ELF-1 (cell line): ENCODE measurements around the gene IL1RAPL1.

Experiments
- DNase-seq: peaks from one replicate; pipeline ENCODE4 v3.0.0-alpha.2; 2016; ENCODE audit warnings: low read depth, low spot score

Gene IL1RAPL1

DNA sequence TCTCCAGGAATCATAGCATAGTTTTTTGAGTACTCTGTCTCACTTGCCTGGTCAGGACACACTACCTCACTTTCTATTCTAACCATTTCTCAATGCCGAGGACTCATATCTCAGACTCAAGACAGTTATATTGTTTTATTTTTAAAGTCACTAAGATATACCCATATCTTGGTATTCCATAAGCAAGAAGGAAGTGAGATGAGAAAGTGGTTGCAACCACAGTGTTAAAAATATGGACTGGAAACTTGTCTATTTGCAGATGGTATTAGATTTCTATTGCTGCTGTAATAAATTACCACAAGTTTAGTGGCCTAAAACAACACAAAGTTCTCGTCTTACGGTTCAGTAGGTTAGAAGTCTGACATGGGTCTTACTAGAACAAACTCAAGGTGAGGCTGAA, 1283.4 kb downstream of the IL1RAPL1 start:
- no peak for DNase-seq

DNA sequence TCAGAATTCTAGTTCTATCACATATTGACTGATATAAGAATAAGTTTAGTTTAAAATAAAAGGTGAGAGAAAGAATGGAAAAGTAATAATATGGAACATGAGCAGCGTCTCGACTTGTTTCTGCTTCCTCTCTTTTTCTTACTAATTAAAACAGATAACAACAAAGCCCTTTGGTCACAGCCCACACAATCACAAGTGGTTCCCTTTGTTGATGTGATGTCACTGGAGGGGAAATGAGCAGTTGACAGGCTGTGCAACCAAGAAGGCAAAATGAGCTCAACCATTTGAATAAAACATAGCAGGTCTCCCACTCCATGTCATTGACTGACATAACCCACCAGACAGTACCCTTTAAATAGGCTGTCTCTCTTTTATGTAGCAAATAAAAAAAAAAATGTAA, 1285.6 kb downstream of the IL1RAPL1 start:
- no peak for DNase-seq

DNA sequence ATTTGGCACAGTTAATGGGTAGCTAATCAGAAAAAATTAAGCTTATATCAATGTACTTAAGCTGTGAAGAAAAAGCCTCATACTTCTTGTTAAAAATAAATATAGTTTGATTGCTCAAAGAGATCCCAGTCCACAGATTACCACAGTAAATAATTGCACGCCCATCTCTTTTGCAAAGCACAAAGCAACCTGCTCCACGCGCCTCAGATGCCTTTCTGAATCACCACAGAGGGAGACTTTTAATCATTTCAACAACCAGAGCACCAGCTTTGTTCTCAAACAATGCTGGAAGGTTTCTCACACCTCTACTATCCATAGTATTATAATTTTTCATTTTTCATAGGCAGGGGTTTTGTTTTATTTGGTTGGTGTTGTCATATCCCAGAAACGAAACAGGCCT, 1289.5 kb downstream of the IL1RAPL1 start:
- DNase-seq, result no peak

DNA sequence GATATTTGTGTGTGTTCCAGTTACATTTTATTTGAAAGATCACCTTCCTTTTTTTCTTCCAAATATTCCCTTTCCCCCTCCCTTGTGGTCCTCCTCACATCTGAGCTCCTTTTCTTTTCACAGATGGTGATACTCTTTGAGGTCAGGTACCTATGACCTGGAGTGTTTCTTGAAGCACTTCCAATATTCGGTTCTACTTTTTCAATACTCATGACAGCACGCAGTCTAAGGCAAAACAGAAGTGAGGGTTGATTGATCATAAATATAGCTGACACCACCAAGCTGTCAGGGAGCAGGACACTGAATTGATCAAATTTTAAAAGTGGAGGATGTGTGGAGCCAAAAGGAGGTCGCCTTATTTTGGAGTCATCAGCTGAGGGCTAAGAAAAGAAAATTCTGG, 1293.7 kb downstream of the IL1RAPL1 start:
- DNase-seq, result no peak

- no peak for DNase-seq
Measured at GRCh38 chrX:29890004-29890403, 1302.8 kb downstream of the IL1RAPL1 start.

DNA sequence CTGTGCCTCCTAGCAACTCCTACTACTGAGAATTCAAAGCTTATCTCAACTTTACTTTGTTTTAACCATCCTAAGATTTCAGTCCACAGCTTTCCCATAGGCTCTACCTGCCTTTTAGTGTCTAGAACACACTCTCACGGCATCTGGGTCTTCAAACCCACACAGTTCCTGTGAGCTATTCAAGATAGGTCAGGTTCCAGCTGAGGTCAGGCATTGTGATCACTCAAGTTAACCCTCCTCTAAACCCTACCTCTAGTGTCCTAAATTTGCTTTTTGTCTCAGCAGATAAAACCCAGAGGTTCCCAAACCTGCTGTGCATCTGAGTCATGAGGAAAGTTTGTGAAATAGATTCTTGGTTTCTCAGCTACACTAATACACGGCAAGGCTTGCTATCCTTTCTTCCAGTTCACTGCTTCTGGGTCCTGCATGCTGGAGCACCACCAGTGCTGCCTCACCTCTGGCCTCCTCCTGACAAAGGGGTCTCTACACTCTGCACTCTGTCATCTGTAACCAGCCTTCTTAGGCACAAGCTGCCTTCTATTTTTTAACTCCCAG, 1303.5 kb downstream of the IL1RAPL1 start:
- DNase-seq, result no peak

GRCh38 chrX:29902004-29902403, 1314.8 kb downstream of the IL1RAPL1 start:
- DNase-seq, result no peak

- no peak for DNase-seq
Measured at GRCh38 chrX:29903360-29903759, 1316.1 kb downstream of the IL1RAPL1 start.

DNA sequence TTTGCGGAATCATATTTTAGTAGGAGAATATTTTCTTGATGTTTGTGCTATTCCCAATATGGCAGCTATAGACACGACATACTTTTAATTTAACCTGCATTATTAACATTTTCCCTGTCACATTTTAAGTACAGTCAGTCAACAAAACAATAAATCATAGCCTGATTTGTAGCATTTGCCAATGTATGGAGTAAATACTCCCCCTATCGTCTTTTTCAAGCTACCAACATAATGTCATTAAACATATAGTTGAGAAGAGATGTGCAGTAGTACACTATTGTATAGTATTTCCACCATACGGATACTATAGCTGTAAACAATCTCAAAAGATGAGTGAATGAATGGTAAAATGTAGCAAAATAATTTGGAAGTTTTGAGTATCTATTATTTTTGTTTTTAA, 1324.4 kb downstream of the IL1RAPL1 start:
- no peak for DNase-seq

DNA sequence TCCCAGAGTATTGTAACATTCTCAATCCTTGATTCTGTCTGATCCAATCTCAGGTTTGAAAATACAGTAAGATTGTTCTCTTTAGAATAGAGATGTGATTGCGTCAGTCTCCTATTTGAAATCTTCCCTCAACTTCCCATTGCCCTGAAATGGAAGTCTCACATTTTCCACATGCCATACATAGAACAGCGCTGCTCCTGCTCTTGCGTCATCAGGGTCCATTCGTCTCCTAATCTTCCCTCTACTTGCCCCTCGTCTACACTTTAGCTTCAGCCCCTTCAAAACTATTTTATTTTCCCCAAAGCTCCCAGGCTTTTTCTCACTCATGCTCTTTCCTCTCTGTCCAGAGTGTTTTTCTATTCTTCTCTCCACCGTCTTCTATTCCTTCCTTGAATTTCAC, 1326.4 kb downstream of the IL1RAPL1 start:
- DNase-seq, result no peak

DNA sequence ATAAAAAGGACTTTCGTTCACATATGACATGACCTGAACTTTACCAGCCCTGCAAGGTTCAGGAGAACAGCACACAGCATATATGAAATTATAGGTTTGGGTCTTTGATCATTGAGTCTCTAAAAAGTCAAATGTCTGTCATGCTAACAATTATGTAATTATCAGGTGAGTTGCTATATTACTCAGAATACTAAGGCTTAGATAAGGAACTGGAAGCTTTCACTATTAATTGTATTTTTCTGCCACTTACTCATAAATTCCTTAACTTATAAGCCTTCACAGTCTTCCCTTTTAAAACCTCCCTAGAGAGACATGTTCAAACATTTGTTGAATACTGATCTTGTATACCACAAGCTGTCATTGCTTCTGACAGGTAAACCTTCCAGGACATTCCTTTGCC, 1335.4 kb downstream of the IL1RAPL1 start:
- DNase-seq, result no peak

DNA sequence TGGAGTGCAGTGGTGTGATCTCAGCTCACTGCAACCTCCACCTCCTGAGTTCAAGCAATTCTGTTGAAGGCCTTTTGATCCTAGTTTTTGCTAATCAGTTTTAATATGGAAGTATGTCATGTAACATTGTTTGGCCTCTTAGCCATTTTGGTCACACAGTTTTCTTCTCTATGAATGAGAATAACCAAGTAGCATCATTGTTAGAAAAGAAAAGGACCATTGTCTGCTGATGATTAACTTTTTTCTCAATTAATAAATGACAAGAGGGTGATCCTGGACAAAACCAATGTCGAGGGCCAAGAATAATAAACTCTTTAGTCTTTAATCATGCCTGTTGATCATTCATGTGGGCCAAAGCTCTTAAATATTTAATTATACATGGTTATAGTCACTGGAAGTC, 1338.8 kb downstream of the IL1RAPL1 start:
- DNase-seq, result no peak

DNA sequence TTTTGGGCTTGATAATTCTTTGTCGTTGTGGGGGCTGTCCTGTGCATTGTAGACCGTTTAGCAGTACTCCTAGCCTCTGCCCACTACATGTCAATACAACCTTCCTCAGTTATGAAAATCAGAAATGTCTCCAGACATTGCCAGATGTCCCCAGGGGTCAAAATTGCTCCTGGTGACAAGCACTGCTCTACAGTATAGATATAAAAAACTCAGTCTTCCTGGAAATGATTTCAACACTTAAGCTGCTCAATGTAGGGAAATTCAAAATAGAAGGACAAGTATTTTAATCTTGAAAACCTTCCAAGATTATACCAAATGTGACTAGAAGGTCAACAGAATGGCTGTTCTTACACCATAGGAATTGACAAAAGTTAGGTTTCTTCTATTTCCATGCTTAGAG, 1339.4 kb downstream of the IL1RAPL1 start:
- DNase-seq, result no peak

DNA sequence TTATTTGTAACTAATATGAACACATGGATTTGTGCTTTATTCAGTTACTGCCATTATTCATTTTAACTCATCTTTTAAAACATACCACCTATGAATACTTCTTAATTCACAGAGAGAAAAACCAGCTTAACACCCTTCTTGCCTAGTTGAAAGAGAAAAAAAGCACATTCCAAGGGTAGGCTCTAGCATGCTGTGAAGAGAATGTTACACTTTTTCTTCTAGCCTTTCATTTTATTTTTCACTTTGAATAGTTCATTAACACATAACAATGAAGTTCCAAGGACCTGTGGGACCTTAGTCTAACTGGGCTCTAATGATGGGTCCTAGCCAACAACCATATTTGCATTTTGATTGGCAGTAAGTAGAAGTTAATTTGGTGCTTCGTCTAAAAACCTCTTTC, 1348.2 kb downstream of the IL1RAPL1 start:
- no peak for DNase-seq

DNA sequence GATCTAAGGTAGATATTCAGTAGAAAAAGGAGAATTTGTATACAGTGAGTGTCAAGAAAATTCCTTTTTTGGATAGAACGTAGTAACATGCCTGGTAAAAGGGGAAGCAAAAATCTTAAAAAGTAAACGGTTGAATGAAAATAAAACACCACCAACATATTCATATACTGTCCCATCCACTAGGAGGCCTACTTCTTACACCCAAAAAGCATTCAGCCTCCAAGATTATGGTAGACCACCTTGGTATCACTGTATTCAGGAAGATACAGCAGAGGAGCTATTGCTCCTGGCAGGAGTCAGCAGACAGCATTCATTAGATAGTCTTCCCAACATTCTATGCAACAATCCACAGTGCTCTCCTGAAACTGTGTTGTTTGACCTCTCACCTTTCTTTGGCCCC, 1353.5 kb downstream of the IL1RAPL1 start:
- no peak for DNase-seq

DNA sequence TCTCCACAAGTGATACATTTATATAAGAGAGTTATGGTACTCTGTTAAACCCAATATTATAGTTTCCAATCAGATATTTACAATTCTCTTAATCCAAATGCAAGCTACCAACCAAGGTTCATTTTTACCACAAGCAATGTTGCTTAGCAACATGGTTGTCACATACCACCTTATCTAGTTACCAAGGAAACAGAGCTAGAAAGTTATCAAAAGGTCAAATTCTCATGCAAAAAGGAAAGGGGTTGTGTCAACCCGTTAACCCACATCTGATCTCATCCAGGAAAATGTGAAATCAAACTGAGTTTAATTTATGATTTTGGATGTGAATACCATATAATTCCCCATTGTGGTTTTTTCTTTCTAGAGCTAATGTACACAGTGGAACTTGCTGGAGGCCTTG, 1354.0 kb downstream of the IL1RAPL1 start:
- DNase-seq, result no peak

GRCh38 chrX:29947225-29947624, 1360.0 kb downstream of the IL1RAPL1 start:
- DNase-seq, result no peak

GRCh38 chrX:29948653-29949052, 1361.4 kb downstream of the IL1RAPL1 start:
- DNase-seq, result no peak

DNA sequence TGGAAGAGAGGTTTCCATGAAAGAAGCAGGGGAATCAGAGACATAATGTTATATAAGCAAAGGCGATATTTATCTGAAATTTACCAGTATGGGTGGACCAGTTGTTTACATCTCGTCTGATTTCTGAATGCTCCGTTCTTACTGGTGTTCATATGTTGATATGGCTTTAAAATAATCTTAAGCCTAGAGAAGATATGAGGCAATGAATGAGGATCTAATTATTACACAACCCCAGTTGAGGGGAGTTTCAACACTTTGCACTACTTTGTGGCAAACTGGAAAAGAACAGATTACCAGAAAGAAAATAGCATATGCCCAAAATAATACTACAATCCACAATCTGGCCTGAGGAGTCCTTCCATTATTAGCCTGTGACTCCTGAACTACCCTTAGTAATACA, 1364.8 kb downstream of the IL1RAPL1 start:
- no peak for DNase-seq

DNA sequence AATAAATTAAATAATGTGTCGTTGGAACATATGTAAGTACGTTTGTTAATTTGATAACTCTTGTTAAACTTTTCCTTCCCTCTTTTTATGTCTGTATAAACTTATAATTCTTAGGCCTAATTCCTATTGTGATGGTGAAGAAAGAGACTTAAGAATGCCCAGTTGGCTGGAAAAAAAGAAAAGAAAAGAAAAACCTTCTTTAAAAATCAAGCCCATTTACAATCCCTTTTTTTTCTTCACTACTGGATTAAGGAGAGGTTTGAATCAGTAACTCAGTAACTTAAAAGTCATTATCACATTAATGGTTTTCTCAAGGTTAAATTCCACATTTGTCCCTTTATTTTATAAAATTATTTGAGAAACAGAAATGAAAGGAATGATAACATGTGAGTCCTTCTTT, 1374.8 kb downstream of the IL1RAPL1 start:
- DNase-seq, result no peak

DNA sequence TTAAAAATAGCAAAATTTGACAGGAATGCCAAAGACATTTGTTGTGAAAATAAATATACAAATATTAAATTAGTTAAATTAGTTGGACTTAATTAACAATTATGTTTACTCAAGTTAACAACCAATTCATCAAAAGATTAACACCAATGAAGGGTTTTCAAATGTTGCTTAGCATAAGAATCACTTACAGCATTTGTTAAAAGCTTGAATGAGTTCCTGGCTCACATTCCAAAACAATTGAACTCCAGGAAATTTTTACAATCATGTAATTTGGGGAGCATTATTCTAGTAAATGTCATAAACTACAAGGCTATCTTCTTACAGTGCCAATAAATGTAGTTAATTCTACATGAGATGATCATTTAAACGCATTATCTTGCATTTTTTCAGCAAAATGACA, 1378.4 kb downstream of the IL1RAPL1 start:
- no peak for DNase-seq

- DNase-seq, result no peak
Measured at GRCh38 chrX:29992083-29992482, 1404.8 kb downstream of the IL1RAPL1 start.

DNA sequence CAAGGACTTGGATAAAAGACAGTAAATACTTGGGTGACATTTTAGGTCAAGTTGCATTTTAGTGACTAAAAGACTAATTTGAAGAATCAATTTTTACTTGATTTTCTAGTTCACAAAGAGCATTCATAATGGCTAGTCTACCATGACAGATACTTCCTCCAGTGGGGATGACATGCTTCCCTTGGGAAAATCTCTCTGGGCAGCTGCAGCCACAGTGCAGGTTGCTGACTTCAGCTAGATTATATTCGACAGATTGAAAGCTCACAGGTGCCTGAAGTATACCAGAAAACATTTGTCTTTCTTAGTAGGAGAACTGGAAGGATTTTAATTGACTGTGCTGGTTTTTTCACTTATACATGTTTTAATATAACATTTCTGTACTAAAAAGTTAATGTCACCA, 1418.6 kb downstream of the IL1RAPL1 start:
- DNase-seq, result no peak
